CD4-positive, alpha-beta memory T cell (primary cell): ENCODE results near the gene SMIM14. TPM values are rescaled to one million over a fixed set of nuclear protein-coding genes. Genes with fewer than 3 reads are reported as not detected.

Experiments
- CTCF ChIA-PET: fragments of 350-600 bp; sonication (Branson Sonifier 250); formaldehyde crosslinking; loops from one replicate; lab custom pipeline; 2021; ENCODE audit warnings: inconsistent platforms; ENCODE audit not compliant: partially characterized antibody; lab: Charles Lee
- POLR2A ChIA-PET: fragments of 350-600 bp; sonication (Branson Sonifier 250); formaldehyde crosslinking; loops from one replicate; lab custom pipeline; 2021; ENCODE audit not compliant: partially characterized antibody; lab: Charles Lee
- DNase-seq, 5 donors: peaks; one replicate each; pipeline versions ENCODE4 v3.0.0 to v3.0.0-alpha.2; 2020 to 2022; ENCODE audit warnings: mixed read lengths in 1 of 5
- H3K27ac ChIP-seq: one replicate; pipeline ENCODE4 v1.7.0; 2013; ENCODE audit warnings: low read depth, low read length
- H3K27me3 ChIP-seq: 2 replicates; pipeline ENCODE4 v1.7.0; 2013; ENCODE audit warnings: mild to moderate bottlenecking, low read length, moderate library complexity; ENCODE audit not compliant: insufficient read depth
- H3K36me3 ChIP-seq: 2 replicates; pipeline ENCODE4 v1.7.0; 2013; ENCODE audit warnings: mild to moderate bottlenecking, low read length, moderate library complexity; ENCODE audit not compliant: insufficient read depth
- H3K4me1 ChIP-seq: 2 replicates; pipeline ENCODE4 v1.7.0; 2013; ENCODE audit warnings: mild to moderate bottlenecking, low read length, moderate library complexity; ENCODE audit not compliant: insufficient read depth
- H3K4me3 ChIP-seq, 2 donors: one replicate each; pipeline ENCODE4 v1.7.0; 2013; ENCODE audit warnings: low read length in 2 of 2, mild to moderate bottlenecking in 1 of 2
- H3K9me3 ChIP-seq, 2 donors: one replicate each; pipeline ENCODE4 v1.7.0; 2013; ENCODE audit warnings: low read length in 2 of 2, control low read depth in 1 of 2; ENCODE audit not compliant: control insufficient read depth in 1 of 2
- H3K27ac Mint-ChIP-seq, 7 donors: one replicate each; pipeline ENCODE4 v1.8.0; 2020 to 2021; ENCODE audit warnings: mixed read lengths in 7 of 7, mild to moderate bottlenecking in 6 of 7, inconsistent platforms in 3 of 7, moderate library complexity in 3 of 7
- H3K27me3 Mint-ChIP-seq, 2 donors: one replicate each; pipeline ENCODE4 v1.8.0; 2020 to 2021; ENCODE audit warnings: mixed read lengths in 2 of 2
- H3K36me3 Mint-ChIP-seq, 2 donors: one replicate each; pipeline ENCODE4 v1.8.0; 2020 to 2021; ENCODE audit warnings: mixed read lengths in 2 of 2, inconsistent platforms in 1 of 2, mild to moderate bottlenecking in 1 of 2
- H3K4me1 Mint-ChIP-seq, 4 donors: one replicate each; pipeline ENCODE4 v1.8.0; 2020 to 2021; ENCODE audit warnings: mixed read lengths in 4 of 4, mild to moderate bottlenecking in 1 of 4
- H3K4me3 Mint-ChIP-seq, 8 donors: one replicate each; pipeline ENCODE4 v1.8.0; 2020 to 2021; ENCODE audit warnings: mixed read lengths in 8 of 8, mild to moderate bottlenecking in 7 of 8, moderate library complexity in 6 of 8, inconsistent platforms in 3 of 8
- H3K9me3 Mint-ChIP-seq, 8 donors: one replicate each; pipeline ENCODE4 v1.8.0; 2020 to 2021; ENCODE audit warnings: mixed read lengths in 8 of 8, mild to moderate bottlenecking in 5 of 8, inconsistent platforms in 3 of 8, moderate library complexity in 1 of 8
- intact Hi-C: fragments of 100-400 bp; cut with micrococcal nuclease; formaldehyde crosslinking; loops from one replicate; pipeline ENCODE4 v1.15.1; 2023
- polyA plus RNA-seq, 2 donors: library from polyadenylated mRNA; unstranded; fragments of 300-500 nt; fragmentation: Illumina TruSeq; gene quantifications; one replicate each; pipeline ENCODE4 v1.2.3, GENCODE V29; 2021
- total RNA-seq, 2 experiments: library from RNA; stranded (reverse); gene quantifications; one replicate each; pipeline ENCODE4 v1.2.3, GENCODE V29; 2021

Gene SMIM14
- total and polyA plus RNA-seq, 4 experiments from 2014 or later = 15.5 to 54.4 (median 28.1) TPM

DNA sequence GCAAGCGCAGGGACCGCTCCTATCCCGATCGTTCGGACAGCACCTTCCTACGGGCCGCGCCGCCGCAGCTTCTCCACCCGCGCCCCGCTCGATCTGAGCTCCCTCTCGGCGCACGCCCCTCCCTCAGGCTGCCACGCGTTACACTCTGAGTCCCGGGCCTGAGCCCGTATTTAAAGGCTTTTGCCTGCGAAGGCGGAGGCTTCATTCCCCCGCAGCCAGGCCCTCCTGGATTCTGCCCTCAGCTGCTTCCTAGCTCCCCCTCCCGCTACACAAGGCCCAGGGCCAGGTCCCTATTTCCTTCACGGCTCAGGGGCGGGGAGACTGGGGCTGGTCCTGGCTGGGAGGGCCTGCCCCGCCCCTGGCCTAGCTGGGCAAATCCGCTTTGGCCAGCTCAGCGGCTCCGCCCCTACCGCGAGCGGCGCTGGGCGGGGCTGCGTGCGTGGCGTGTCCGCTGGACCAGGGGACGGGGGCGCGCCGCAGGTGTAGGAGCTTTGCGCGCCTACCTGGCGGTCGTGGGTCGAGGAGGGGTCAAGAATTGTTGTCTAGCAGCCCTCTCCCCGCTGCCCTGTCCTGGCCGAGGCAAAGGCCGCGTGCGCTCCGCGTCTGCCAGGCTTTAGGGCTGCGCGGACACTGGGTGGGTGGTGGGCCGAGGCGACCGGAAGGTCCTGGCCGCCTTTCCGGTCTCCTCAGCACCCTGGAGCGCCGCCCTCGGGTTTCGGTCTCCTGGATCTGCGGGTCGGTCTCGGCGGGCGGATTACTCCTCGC lies 111.2 kb downstream of the SMIM14 start, which contains the start of gene UGDH:
Gene UGDH, minus strand, starts transcription at position 144 of the 765 bp plus-strand sequence. CDS start 5,927 bp downstream, outside the sequence.
- Histone ChIP-seq H3K9me3 (no peaks in the 10 kb centered on the region), H3K27ac (peak within 1 kb of the TSS; percentile 69), H3K4me3 (peak within 1 kb of the TSS; percentile 71 to 91), H3K4me1 (peaks cover 18% of the 10 kb centered on the region), H3K27me3 (no peaks in the 10 kb centered on the region), H3K36me3 (no peaks in the 10 kb centered on the region)
- intact Hi-C loops = loop anchor here (1.0 to 5.0 kb wide), 6 partner anchors 69 to 530 kb away; partner anchors contain the start of genes LIAS, N4BP2, PDS5A and RPL9
- Mint-ChIP-seq H3K9me3 (peaks cover 0 to 25% (median 18%) of the 10 kb centered on the region in 8 donors), H3K36me3 (peaks cover 19 to 20% of the 10 kb centered on the region in 2 donors), H3K4me3 (peak within 1 kb of the TSS; percentile 97 to 99 (median 98)), H3K27me3 (no peaks in the 10 kb centered on the region), H3K27ac (peak within 1 kb of the TSS; percentile 78 to 98 (median 96)), H3K4me1 (peaks cover 10 to 25% (median 18%) of the 10 kb centered on the region in 4 donors)
- CTCF ChIA-PET = interaction anchor here (1.0 to 1.4 kb wide), 3 partner anchors 9 to 58 kb away, joined by 3 to 9 read pairs (median 3); no protein-coding TSS in a partner anchor
- POLR2A ChIA-PET = interaction anchor here (0.6 to 2.6 kb wide), 9 partner anchors 61 to 530 kb away, joined by 3 to 25 read pairs (median 4); partner anchors contain the start of genes LIAS, PDS5A, RPL9 and SMIM14
- peak; percentile 88 to 92 (median 90) for DNase-seq

DNA sequence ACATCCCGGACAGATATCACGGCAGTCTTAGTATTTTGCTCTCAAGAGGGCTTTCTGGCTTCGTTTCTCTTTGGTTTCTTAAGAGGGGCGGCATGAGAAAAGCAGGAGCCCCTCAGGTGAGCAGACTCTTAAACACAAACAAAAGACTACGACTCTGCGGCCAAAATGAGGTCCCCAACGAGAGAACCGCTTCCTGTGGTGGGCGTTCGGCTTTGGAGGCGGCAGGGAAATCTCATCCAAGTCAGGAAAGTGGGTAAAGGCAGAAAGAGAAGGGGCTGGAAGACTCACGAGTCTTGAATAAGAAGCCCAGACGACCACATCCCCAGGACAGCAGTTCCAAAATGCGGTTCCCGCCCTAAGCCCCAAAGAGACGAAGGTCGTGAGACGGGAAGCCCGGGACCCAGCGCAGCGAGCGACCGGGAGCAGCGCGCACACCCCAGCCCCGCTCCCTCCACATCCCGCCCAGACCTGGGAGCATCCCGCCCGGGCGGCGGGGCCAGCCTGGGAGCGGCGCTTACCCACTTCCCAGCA lies 111.8 kb downstream of the SMIM14 start:
- Mint-ChIP-seq H3K4me1 (peaks cover 10 to 25% (median 18%) of the 10 kb centered on the region in 4 donors), H3K27me3 (no peaks in the 10 kb centered on the region), H3K9me3 (peaks cover 0 to 18% (median 12%) of the 10 kb centered on the region in 8 donors), H3K36me3 (peaks cover 14% of the 10 kb centered on the region in 2 donors), H3K4me3 (peak overlapping the region; percentile 97 to 99 (median 98)), H3K27ac (peak overlapping the region; percentile 75 to 94 (median 92))
- no peaks in the 10 kb centered on the region for H3K9me3 ChIP-seq
- H3K36me3 ChIP-seq = no peaks in the 10 kb centered on the region
- ChIA-PET CTCF (interaction anchor here (1.0 to 1.4 kb wide), 3 partner anchors 9 to 58 kb away, joined by 3 to 9 read pairs (median 3); no protein-coding TSS in a partner anchor), POLR2A (interaction anchor here (0.6 to 2.6 kb wide), 9 partner anchors 60 to 531 kb away, joined by 3 to 25 read pairs (median 4); partner anchors contain the start of genes LIAS, PDS5A, RPL9 and SMIM14)
- peak in 3 of 5 donors; percentile 9 to 18 (median 11) for DNase-seq
- no peaks in the 10 kb centered on the region for H3K27me3 ChIP-seq
- H3K4me3 ChIP-seq = peak overlapping the region; percentile 71 to 91
- peaks cover 18% of the 10 kb centered on the region for H3K4me1 ChIP-seq
- H3K27ac ChIP-seq = peak overlapping the region; percentile 69
- intact Hi-C loops = loop anchor here (1.0 to 5.0 kb wide), 6 partner anchors 68 to 530 kb away; partner anchors contain the start of genes LIAS, N4BP2, PDS5A and RPL9

DNA sequence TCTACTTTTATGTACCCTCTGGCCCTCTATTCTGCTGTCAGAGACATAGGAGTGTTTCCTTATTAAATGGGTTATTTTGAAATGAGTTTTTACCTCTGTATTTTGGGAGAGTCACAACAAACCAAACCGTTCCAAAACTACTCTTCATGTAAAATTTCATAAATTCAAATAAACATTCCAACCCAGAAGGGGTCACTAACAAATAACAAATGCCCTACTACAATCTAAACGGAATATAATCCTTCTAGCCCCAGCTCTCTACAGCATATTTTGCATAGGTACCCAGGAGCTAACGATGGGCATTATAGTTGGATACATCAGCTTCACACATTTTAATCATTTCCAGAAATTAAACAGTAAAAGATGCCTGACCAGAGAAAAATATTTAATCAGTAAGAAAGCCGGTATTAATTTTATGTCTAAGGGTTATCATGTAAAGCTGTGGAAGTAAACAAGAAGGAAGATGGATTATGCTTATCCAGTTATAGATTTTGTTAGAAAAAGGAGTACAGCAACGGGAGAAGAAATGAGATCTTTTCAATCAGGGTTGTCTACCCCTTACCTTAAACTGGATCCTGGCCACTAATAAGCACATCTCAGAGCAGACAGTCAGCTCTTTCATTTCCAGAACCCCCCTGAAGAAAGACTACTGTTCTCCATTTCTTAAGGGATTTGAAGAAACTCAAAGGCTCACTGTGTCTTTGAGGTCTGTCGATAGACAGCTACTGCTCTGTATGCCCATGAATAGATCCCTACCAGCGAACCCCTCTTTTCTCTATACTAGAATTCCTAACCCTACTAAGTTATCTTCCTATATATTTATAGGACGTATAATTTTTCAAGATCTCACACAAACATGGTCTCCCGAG lies 112.6 kb downstream of the SMIM14 start:
- ChIA-PET CTCF (no interaction called here), POLR2A (interaction anchor here (1.4 to 2.6 kb wide), 2 partner anchors 60 to 113 kb away, joined by 4 to 25 read pairs; partner anchors contain the start of gene SMIM14)
- no peaks in the 10 kb centered on the region for H3K27me3 Mint-ChIP-seq
- H3K9me3 Mint-ChIP-seq = peaks cover 0 to 11% (median 5%) of the 10 kb centered on the region in 8 donors
- Histone ChIP-seq H3K27ac (peak overlapping the region; percentile 69), H3K27me3 (no peaks in the 10 kb centered on the region), H3K36me3 (no peaks in the 10 kb centered on the region), H3K9me3 (no peaks in the 10 kb centered on the region), H3K4me3 (peak overlapping the region; percentile 71 to 91), H3K4me1 (peaks cover 18% of the 10 kb centered on the region)
- peak in 1 of 5 donors; percentile 6 for DNase-seq
- intact Hi-C loops = loop anchor here (2.0 to 5.0 kb wide), 2 partner anchors 67 to 531 kb away; partner anchors contain the start of genes LIAS, N4BP2 and RPL9
- H3K36me3 Mint-ChIP-seq = peaks cover 8 to 10% of the 10 kb centered on the region in 2 donors
- H3K4me3 Mint-ChIP-seq = peak overlapping the region; percentile 97 to 99 (median 98)
- H3K27ac Mint-ChIP-seq = peak overlapping the region; percentile 75 to 94 (median 92)
- peaks cover 10 to 25% (median 18%) of the 10 kb centered on the region in 4 donors for H3K4me1 Mint-ChIP-seq

DNA sequence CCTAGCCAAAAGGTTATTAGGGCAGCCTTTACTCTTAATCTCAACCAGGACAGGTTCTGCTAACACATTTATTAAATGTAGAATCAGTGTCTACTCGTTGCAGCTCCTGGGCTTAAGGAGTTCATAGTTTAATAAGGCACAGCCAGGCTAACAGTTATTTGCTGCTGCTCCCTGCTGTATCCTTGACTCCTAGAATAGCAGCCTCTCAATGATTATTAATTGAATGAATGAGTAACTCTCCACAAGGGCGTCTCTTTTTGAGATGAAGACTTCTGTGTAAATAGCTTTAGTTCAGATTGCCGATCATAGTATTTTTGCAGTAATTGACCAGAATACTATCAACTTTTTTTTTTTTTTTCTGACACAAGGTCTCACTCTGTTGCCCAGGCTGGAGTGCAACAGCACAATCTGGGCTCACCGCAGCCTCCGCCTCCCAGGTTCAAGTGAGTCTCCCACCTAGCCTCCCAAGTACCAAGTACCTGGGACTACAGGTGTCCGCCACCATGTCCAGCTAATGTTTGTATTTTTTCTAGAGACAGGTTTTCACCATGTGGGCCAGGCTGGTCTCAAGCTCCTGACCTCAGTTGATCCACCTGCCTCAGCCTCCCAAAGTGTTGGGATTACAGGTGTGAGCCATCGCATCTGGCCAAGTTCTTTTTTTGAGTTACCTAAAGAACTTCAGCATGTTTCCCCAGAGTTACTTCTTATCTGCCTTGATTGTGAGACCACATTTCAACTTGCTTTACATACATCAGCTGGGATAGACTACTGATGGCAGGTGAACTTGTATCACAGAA lies 114.3 kb downstream of the SMIM14 start:
- POLR2A ChIA-PET = no interaction called here
- Histone ChIP-seq H3K27me3 (no peaks in the 10 kb centered on the region), H3K9me3 (no peaks in the 10 kb centered on the region), H3K4me3 (no peak overlapping the region), H3K4me1 (peaks cover 18% of the 10 kb centered on the region), H3K27ac (no peak overlapping the region), H3K36me3 (no peaks in the 10 kb centered on the region)
- intact Hi-C loops = no loop called here
- Mint-ChIP-seq H3K4me3 (no peak overlapping the region), H3K27ac (no peak overlapping the region), H3K4me1 (peaks cover 10 to 25% (median 18%) of the 10 kb centered on the region in 4 donors), H3K27me3 (no peaks in the 10 kb centered on the region), H3K36me3 (peaks cover 0 to 8% of the 10 kb centered on the region in 2 donors), H3K9me3 (peaks cover 0 to 2% (median 0%) of the 10 kb centered on the region in 8 donors)
- no peak for DNase-seq
- CTCF ChIA-PET = no interaction called here

DNA sequence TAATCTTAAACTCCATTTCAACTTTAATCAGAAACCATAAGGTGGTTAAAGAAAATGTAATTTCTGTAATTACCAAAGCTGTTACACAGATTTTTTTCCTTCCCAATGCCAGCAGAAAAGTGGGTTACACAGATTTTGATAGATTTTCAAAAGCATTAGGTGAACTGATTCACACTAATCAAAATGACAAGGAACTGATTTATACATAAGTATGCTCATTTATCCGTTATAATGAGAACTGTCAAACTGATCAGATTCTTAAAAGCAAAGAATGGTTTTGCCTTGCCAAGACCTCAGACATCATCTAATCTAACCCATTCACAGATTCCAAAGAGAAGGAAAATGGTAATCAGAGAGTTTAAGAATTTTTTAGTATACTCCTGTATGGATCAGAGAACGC lies 116.6 kb downstream of the SMIM14 start:
- H3K4me3 Mint-ChIP-seq = no peak overlapping the region

More for the DNA sequence above, 116.6 kb downstream of the SMIM14 start:
- Histone ChIP-seq H3K27ac (no peak overlapping the region), H3K27me3 (no peaks in the 10 kb centered on the region), H3K36me3 (no peaks in the 10 kb centered on the region), H3K9me3 (no peaks in the 10 kb centered on the region), H3K4me1 (peaks cover 12% of the 10 kb centered on the region), H3K4me3 (no peak overlapping the region)
- ChIA-PET POLR2A (interaction anchor here (0.6 kb wide), 1 partner anchor 158 kb away, joined by 4 read pairs; no protein-coding TSS in a partner anchor), CTCF (no interaction called here)
- H3K27me3 Mint-ChIP-seq = no peaks in the 10 kb centered on the region
- H3K4me1 Mint-ChIP-seq = peaks cover 7 to 17% (median 11%) of the 10 kb centered on the region in 4 donors
- intact Hi-C loops = no loop called here
- peaks cover 0 to 2% of the 10 kb centered on the region in 2 donors for H3K36me3 Mint-ChIP-seq
- H3K9me3 Mint-ChIP-seq = no peaks in the 10 kb centered on the region
- no peak overlapping the region for H3K27ac Mint-ChIP-seq
- DNase-seq = no peak
